ENCODE results near the gene CATSPERD. TPM values are rescaled to one million over a fixed set of nuclear protein-coding genes. Genes with fewer than 3 reads are reported as not detected.

The CATSPERD gene
- total and polyA plus RNA-seq, 7 donors, result not detected

GRCh38 chr19:5786593-5787408 is 66.4 kb downstream of the CATSPERD start:
- H3K9me3 ChIP-seq, result no peaks in the 10 kb centered on the region
- WGBS, 3 donors, result 86 to 88% (median 88%) methylated on average over 39 to 44 of the region's 44 CpGs
- no peak for TF ChIP-seq CTCF (IDR thresholded peaks at IDR 0.05)
- H3K4me1 ChIP-seq, result peaks cover 7% of the 10 kb centered on the region
- DNase-seq, result no peak
- intact Hi-C loops (cut with DNase I), result no loop called here
- no peaks in the 10 kb centered on the region for H3K27me3 ChIP-seq (ENCODE audit: insufficient read depth in 3 of 3, low read length in 2 of 3)
- no peak for ATAC-seq
- H3K4me3 ChIP-seq, result no peak overlapping the region
- peaks cover 4 to 66% of the 10 kb centered on the region in 2 donors for H3K36me3 ChIP-seq (ENCODE audit: insufficient read depth in 1 of 2, low read depth in 1 of 2)
- H3K27ac ChIP-seq, result no peak overlapping the region

- 87 to 89% (median 89%) methylated on average over 39 of the region's 39 CpGs for WGBS, 3 donors
- Histone ChIP-seq H3K9me3 (no peaks in the 10 kb centered on the region), H3K27me3 (ENCODE audit: insufficient read depth in 3 of 3, low read length in 2 of 3) (no peaks in the 10 kb centered on the region), H3K4me3 (no peak overlapping the region), H3K36me3 (ENCODE audit: insufficient read depth in 1 of 2, low read depth in 1 of 2) (peaks cover 4 to 66% of the 10 kb centered on the region in 2 donors), H3K4me1 (peaks cover 7% of the 10 kb centered on the region), H3K27ac (no peak overlapping the region)
- TF ChIP-seq CTCF (IDR thresholded peaks at IDR 0.05), result no peak
- intact Hi-C loops (cut with DNase I), result no loop called here
- ATAC-seq (no peak), DNase-seq (no peak)
These were observed 67.2 kb downstream of the CATSPERD start for GRCh38 chr19:5787409-5788182.

- Histone ChIP-seq H3K27ac (no peak overlapping the region), H3K36me3 (ENCODE audit: insufficient read depth in 1 of 2, low read depth in 1 of 2) (peaks cover 4 to 66% of the 10 kb centered on the region in 2 donors), H3K27me3 (ENCODE audit: insufficient read depth in 3 of 3, low read length in 2 of 3) (no peaks in the 10 kb centered on the region), H3K4me3 (no peak overlapping the region), H3K4me1 (peaks cover 7% of the 10 kb centered on the region), H3K9me3 (no peaks in the 10 kb centered on the region)
- ATAC-seq (no peak), DNase-seq (no peak)
- no peak for TF ChIP-seq CTCF (IDR thresholded peaks at IDR 0.05)
- WGBS, 3 donors, result 80 to 96% (median 89%) methylated on average over 5 of the region's 5 CpGs
- intact Hi-C loops (cut with DNase I), result no loop called here
These were observed 68.0 kb downstream of the CATSPERD start for GRCh38 chr19:5788422-5788821.

- WGBS, 3 donors, result 94 to 96% (median 95%) methylated on average over 38 to 39 of the region's 39 CpGs
- Histone ChIP-seq H3K4me1 (peaks cover 7% of the 10 kb centered on the region), H3K36me3 (ENCODE audit: insufficient read depth in 1 of 2, low read depth in 1 of 2) (peaks cover 4 to 58% of the 10 kb centered on the region in 2 donors), H3K4me3 (no peak overlapping the region), H3K27me3 (ENCODE audit: insufficient read depth in 3 of 3, low read length in 2 of 3) (no peaks in the 10 kb centered on the region), H3K9me3 (no peaks in the 10 kb centered on the region), H3K27ac (no peak overlapping the region)
- no peak for TF ChIP-seq CTCF (IDR thresholded peaks at IDR 0.05)
- ATAC-seq (no peak), DNase-seq (no peak)
- intact Hi-C loops (cut with DNase I), result no loop called here
These were observed 68.9 kb downstream of the CATSPERD start for GRCh38 chr19:5789351-5789761.
